T1000 (cell line): ENCODE measurements around the gene MAP3K6.

Experiments
- DNase-seq: peaks from one replicate; lab custom pipeline; 2025; ENCODE audit warnings: mixed read lengths; lab: John Stamatoyannopoulos, UW

The MAP3K6 gene

DNA sequence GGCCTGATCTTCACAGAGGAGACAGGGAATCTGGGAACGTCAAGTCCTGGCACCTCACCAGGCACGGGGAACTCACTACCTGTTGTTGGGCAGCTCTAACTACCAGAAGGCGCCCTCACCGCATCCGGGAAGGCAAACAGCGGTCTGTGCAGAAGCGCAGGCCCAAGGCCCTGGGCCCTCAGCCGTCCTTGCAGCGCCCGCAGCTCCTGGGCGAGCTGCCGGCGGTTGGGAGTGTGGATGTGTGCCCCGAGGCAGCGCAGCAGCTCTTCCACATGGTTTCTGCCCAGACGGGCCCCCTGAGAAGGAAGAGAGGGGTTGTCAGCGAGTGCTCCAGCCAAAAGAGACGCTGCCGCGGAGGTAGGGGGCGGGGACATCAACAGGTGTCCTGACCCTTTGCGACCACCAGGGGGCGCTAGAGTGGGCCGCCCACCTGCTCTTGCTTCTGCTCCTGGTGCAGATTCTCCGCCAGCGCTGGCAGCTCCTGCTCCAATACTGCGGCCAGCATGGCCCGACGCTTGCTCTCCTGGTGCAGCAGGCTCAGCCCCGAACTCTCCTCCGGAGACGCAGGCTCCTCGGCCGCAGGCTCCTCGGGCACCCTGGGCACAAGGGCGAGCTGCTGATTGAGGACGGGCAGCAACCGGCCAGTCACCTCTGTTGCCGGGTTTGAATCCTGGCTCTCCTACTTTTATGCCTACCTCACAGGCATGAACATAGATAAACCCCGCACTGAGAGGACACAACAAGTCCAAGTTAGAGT is 9.3 kb downstream of the MAP3K6 start:
- peak; percentile 16 for DNase-seq

DNA sequence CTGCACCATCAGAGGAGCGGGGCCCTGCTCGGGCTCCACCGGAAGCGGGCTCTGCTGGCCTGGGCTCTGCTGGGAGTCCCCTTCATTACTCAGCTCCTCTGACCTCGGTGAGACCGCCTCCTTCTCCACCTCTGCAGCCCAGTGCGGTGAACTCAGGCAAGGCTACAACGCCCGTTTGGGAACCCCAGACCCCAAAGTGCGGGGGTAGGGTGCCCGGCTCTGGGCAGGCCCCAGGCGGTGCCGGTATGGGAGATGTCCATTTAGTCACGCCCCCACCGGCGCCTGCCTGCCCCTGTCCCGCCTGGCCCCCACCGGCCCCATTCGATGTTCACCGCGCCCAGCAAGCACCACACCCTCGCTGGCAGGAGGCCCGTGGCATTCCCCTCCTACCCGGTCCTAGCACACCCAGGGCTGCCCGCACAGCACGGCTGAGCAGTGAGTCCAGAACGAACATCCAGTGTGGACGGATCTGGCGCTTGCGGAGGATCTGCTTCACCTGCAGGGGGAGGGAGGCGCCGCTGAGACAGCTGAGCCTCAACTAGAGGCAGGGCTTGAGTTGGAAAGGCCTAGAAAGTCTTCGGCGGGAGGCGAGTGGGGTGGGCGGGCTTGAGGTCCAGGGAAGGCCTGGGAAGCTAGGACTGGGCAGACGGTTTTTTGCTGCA is 10.0 kb downstream of the MAP3K6 start:
- DNase-seq, result no peak

DNA sequence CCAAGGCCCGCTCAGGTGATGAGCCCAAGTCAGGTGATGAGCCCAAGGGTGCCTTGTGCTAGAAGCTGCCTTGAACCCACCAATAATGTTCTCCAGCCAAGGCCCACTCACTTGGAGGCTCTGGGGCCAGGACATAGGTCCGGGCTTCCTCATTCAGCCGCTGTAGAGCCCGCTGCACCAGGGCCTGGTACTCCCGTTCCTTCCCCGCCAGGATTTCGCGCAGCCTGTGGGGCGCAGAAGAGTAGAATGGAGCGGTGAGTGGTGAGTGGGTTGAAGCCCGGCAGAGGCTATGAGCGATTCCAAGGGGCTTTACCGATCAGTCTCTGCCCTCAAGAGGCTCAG is 10.5 kb downstream of the MAP3K6 start:
- no peak for DNase-seq

DNA sequence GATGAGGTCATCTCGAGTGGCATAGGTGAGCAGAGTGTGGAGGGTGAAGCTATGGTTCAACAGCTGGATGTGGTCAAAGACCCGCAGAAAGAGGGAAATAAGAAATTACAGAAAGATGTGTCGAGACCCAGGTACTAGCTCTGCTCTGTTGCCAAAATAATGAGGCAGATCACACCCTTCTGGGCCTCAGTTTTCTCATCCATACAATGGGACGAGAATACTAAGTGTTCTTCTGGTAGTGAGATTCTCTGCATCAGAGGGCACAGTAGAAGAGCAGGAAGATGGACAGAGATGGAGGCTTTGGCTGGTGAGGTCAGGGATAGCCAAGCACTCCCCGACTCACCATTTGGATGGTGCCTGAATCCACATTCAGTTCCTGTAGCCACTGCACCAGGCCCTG is 11.1 kb downstream of the MAP3K6 start:
- no peak for DNase-seq

DNA sequence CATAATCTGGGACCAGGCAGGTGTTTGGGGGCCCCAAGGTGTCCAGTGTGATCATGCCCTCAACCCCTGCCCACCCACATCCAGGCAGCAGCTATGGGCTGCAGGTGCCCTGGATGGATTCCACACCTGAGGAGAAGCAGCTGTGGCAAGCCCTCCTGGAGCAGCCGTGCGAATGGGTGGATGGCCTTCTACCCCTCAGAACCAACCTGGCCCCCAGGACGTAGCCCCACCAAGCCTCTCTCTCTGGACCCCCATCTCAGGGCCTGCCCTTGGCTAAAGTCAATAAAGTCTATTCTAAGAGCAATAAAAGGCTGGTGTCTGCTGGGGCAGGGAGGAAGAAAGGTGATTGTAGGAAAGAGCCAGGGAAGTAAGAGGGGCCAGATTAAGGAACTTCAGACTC is 13.1 kb downstream of the MAP3K6 start:
- DNase-seq, result no peak

DNA sequence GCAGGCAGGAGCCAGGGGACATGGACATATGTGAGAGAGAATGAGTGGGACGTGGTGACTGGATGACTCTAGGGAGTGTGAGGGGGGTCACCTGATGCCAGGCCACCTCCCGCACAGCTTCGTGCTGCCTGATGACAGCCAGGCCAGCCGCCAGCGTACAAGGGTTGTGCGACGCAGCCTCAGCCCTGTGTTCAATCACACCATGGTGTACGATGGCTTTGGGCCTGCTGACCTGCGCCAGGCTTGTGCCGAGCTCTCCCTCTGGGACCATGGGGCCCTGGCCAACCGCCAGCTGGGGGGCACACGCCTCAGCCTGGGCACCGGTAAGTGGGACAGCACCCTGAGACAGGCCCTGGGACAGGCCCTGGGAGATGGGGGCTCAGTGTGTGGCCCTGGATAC is 13.6 kb downstream of the MAP3K6 start:
- DNase-seq, result no peak

DNA sequence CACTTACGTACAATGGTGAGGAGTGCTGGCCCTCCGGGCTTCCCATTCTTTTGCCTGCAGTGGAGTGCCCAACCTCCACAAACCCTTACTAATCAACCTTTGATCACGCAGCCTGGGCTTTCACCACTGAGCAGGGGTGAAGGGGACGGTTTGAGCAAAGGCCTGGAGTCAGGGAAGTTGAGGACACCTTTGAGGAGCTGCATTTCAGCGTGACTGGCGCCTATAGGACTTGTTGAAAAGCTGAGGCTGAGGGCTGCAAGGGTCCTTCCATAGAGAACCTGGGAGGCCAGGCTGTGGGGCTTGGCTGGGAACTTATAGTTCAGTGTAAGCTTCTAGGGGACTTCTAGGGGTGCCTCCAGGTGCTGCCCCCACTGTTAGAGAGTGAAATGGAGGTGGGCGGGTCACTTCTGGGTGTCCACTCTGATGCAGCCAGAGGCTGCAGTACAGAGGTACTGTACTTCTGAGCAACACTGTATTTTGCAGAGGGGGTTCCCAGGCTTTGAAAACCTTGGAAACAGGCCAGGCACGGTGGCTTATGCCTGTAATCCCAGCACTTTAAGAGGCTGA is 15.1 kb downstream of the MAP3K6 start:
- DNase-seq, result no peak

DNA sequence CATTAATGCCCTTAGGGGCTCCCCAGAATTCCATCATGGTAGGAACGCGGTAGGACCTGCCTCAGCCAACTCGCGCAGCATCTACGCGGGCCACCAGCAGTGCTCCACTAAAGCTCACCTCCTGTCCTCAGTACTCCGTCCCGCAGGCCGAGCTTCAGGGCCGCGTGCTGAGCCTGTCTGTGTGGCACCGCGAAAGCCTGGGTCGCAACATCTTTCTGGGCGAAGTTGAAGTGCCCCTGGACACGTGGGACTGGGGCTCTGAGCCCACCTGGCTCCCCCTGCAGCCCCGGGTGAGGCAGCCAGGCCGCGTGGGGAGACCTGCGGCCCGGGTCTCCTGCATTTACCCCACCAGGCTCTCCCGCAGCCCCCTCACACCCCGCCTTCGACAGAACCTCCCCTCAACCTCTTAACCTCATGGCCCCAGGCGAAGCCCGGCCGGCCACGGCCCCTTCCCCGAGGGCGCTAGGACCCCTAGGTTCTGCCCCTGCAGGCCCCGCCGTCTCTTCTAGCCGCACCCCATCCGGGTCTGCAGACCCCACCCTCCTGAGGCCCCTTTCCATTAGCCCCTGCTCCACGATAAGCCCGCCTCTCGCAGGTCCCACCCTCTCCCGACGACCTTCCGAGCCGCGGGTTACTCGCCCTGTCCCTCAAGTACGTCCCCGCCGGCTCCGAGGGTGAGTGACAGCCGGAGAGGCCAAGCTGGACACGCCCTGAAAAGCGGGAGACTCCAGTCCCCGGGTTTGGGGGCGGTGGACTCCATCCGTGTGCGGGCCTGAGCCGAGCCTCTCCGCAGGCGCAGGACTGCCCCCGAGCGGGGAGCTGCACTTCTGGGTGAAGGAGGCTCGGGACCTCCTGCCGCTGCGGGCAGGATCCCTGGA is 15.9 kb downstream of the MAP3K6 start:
- DNase-seq, result no peak

DNA sequence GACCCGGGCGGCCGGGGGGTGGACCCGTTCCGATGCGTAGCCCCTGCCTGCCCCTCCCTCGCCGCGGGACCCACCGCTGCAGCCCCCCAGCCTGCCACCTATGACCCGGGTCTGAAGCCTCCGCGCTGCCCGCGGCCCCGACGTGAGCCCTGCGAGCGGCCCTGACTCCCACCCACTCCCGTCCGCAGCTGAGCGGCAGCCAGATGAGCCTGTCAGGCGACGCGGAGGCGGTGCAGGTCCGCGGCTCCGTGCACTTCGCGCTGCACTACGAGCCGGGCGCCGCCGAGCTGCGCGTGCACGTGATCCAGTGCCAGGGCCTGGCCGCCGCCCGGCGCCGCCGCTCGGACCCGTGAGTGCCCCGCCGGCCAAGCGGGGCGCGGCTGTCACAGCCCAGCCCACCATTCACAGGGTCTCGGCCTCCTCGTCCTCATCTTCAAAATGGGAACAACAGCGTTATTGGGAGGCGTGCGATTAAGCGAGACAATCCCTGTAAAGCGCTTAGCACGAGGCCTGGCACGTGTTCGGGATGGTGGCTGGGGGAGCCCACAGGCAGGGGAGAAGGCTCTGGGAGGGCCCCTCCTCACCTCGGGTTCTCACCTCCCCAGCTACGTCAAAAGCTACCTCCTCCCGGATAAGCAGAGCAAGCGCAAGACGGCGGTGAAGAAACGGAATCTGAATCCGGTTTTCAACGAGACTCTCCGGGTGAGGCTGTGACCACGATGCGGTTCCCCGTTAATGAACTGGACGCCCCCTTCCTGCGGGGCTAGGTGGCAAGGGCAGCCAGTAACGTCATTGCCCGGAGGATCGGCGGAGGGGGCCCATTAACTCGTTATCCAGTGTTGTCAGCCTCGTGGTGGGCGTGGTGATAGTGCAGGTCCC is 16.7 kb downstream of the MAP3K6 start:
- DNase-seq, result no peak

DNA sequence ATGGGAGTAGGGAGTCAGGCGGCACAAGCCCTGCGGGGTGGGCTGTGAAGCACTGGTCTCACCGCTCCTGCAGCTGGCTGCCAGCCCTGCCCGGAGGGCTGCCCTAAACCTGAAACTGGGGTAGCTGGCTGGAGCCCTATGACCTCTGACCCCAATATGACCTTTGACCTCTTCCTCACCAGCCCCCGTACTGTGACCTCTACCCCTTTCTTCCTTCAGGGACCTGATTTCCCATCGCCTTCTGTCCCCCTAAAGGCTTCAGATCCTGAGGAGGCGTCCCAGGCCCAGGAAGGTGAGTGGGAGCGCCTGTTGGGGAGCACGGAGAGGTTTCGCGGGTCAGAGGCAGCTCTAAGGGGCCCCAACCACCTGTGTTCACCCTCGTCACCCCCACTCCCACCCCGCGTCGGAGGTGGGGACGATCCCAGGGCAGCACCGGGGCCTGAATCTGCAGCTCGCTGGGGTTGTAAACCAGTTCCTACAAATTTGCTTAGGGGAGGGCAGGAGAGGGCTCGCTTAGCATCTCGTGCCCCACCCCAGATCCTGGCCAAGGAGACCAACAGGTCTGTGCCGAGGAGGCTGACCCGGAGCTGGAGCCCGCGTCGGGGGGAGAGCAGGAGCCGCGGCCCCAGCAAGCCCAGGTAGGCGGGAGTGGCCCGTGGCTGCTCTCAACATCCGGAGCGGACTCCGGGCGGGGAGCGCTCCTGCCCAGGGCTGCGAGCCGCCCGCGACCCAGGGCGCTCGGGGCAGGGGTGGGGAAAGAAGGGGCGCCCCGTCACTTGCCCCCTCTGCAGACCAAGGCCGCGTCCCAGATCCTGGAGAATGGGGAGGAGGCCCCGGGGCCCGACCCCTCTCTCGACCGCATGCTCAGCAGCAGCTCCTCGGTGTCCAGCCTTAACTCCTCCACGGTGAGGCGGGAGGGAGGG is 17.6 kb downstream of the MAP3K6 start:
- DNase-seq, result no peak

DNA sequence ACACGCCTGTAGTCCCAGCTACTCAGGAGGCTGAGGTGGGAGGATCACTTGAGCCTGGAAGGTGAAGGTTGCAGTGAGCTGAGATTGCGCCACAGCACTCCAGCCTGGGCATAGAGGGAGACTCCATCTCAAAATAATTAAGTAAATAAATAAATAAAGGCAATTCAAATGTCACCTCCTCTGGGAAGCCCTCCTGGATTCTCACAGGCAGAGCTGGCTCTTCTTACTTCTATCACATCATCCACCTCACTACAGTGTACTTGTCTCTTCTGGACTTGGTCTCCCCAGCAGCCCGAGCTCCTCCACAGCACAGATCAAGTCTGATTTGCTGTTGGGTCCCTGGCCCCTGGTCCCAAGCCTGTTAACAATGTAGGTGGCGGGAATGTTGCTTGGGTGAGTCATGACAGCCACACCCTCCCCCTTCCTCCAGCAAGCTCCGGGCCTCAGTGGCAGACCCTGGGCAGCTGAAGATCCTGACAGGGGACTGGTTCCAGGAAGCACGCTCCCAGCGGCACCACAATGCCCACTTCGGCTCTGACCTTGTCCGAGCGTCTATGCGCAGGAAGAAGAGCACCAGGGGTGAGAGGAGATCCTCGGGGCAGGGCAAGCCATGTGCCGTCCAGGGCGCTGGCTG is 19.7 kb downstream of the MAP3K6 start:
- no peak for DNase-seq

DNA sequence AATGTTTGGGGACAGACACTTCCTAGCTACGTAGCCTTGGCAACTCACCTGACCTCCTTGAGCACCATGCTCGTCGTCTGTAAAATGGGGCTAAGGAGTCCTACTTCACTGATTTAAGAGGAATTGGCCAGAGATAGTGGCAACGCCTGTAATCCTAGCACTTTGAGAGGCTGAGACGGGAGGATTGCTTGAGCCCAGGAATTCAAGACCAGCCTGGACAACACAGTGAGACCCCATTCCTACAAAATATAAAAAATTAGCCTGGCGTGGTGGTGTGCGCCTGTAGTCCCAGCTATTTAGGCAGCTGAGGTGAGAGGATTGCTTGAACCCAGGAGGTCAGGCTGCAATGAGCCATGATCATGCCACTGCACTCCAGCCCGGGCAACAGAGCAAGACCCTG is 20.4 kb downstream of the MAP3K6 start:
- DNase-seq, result no peak

DNA sequence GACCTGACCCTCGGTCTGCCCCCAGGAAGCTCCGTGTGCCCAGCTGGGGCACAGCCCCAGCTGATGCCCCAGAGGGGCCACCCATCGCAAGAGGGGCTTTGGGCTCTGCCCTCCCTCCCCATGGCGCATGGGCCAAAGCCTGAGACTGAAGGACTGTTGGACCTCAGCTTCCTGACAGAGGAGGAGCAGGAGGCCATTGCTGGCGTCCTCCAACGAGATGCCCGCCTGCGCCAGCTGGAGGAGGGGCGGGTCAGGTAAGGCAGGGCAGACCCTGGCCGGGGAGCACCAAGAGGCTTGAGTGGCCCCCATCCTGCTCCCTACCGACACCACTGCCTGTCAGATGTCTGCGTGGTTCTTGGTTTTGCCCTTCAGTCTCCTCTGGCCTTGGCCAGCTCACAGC is 21.5 kb downstream of the MAP3K6 start:
- no peak for DNase-seq

DNA sequence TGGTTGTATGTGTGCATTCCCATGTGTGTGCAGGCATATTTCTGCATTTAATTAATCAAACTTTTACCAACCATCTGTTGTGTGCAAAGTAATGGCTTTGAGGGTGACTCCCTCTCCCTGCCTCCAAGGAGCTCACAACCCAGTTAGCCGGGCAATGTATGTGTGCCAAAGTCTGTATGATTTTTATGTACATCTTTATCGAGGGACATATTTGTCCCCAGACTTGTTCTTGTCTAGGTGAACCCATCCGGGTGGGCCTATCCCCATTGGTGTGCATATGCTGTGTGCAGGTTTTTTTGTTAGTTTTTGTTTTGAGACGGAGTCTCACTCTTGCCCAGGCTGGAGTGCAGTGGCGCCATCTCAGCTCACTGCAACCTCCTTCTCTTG is 23.1 kb downstream of the MAP3K6 start:
- DNase-seq, result no peak

DNA sequence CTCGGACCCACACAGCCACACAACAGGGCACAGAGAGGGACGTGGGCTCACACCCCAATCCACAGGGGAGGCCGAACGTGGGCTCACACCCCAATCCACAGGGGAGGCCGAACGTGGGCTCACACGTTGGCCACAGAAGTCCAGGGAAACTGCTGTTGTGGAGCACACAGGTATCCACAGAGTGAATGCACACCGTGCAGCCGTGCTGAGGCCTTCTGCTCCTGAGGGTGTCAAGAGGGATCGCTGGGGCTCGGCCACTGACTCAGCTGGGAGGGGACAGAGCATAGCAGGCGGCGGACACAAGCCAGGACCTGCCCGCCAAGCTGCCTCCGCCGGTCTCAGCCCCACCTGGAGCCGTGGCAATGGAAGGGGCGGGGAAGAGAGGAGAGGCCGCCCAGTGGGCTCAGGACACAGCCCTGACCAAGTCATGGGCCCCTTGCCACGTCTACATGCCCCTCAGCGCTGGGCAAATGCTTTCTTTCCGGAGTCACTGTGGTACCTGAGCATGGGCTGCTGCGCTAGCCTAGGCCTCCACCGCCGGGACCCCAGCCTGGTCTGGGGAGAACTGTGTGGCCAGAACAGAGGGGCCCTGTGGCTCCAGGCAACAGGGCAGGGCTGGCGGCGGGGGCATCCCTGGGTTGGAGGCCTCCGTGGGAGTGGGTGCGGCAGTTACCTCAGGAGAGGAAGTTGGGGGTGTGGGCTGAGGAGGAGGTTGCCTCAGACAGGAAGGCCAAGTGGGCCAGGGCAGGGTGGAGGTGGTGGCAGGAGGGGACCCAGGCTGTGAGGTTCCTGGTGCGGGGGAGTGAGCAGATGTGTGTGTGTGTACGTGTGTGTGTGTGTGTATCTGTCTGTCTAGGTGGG is 23.8 kb downstream of the MAP3K6 start:
- no peak for DNase-seq

DNA sequence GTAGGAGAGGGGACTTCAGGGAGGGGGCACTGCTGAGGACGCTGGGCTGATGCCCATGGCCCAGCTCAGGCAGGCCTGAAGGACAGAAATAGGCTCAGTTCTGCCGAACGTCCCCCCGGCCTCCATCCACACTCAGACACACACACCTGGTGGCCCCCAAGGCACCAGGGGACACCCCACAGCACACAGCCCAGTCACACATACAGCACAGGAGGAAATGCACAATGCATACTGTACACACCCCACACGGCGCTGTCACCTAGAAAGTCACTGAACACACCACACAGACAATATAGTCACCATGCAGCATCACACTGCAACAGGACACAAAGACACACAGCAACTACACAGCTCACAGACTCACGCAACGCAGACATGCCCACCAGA is 24.4 kb downstream of the MAP3K6 start:
- DNase-seq, result no peak

DNA sequence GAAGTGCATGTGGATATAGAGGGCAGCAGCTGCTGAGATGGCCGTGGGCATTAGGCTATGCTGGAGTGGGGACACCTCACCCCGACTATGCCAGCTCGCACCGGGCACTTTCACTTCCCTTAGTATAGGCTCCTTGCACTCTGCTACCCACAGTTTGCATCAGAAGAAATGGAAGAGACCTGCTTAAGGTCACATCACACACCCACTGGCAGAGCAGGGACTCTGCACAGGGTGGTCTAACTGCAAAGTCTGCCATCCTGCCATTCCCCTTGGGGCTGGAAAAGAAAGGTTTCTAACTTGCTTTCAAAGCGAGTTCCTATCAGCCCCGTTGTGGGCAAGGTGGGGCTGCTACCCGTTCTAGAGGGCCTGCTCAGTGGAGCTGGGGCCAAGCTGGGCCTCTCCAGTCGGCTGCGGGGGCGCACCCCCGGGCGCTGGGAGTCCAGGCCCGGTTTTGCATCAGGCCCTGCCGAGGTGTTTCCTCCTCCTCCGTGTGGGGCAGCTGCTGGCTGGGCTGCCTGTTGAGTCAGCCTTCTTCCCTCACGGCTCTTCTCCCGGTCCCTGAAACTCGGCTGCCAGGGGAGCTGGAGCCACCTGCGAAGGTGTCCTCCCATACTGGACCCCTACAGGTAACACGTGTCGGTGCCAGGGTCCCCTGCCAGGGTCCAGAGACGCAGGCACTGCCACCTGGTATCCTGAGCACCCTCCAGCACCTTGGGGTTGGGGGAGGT is 25.1 kb downstream of the MAP3K6 start, which contains the start of gene SYTL1:
TSS of gene SYTL1 (plus strand) at position 498 of the 728 bp plus-strand sequence. CDS start 3,313 bp downstream, outside the sequence.
- DNase-seq, result peak; percentile 26

DNA sequence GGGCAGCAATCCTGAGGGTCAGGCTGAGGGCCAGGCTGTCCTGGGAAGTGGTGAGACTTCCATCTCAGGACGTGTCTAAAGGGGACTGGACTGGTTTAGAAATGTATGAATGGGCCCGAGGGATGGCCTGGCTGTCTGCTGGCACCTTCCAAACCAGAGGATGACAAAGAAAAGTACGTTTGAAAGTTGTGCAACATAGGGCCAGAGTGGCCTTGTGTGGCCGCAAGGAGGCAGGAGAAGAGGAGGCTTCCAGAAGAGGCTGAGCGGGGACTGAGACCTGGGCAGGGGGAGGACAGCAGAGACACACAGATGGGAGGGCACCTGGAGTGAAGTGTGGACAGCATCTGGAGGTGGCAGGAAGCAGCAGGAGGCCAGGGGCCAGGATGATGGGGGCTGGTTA is 27.5 kb downstream of the MAP3K6 start:
- no peak for DNase-seq
